Testis (tissue), 2 donors: ENCODE measurements around the gene TRIM49B.
"Not testable (repeated sequence)": the region's sequence is repeated elsewhere in the genome, so short reads cannot be mapped to it uniquely, and the experiment has no call there.

Experiments
- POLR2A ChIP-seq: fragments of 450-650 bp; IDR thresholded peaks from one replicate; pipeline ENCODE4 v1.6.1; 2017; ENCODE audit warnings: antibody characterized with exemption, mild to moderate bottlenecking, moderate library complexity
- TF ChIP-seq, protein P1 (sequence below), 3 experiments: fragments of 450-650 bp in 2 of 3; fragments of 200-600 bp in 1 of 3; sonication (generic) in 1 of 3; IDR thresholded peaks; one replicate each; pipeline ENCODE4 v1.5.1; 2016 to 2019; ENCODE audit warnings: antibody characterized with exemption in 3 of 3, mild to moderate bottlenecking in 2 of 3, moderate library complexity in 1 of 3

DNA sequence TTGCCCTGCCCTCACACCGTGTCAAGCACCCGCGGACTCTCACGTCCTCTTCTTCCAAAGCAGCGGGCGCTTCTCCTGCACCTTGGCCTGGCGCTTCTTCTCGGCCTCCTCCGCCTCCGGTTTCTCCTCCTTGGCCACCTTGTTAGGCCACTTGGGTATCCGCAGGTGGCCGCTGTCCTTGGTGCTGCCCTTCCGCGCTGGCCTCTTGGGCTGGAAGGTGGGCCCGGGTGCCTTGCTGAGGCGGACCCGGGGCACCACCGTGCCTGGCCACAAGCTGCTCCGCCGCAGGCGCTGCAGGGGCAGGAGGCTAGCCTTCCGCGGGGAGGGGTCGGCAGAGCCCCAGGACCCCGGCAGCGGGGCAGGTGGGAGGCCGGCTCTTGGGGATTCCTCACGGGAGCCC, 19.6 kb downstream of the TRIM49B start:
- TF ChIP-seq, protein P1, sequence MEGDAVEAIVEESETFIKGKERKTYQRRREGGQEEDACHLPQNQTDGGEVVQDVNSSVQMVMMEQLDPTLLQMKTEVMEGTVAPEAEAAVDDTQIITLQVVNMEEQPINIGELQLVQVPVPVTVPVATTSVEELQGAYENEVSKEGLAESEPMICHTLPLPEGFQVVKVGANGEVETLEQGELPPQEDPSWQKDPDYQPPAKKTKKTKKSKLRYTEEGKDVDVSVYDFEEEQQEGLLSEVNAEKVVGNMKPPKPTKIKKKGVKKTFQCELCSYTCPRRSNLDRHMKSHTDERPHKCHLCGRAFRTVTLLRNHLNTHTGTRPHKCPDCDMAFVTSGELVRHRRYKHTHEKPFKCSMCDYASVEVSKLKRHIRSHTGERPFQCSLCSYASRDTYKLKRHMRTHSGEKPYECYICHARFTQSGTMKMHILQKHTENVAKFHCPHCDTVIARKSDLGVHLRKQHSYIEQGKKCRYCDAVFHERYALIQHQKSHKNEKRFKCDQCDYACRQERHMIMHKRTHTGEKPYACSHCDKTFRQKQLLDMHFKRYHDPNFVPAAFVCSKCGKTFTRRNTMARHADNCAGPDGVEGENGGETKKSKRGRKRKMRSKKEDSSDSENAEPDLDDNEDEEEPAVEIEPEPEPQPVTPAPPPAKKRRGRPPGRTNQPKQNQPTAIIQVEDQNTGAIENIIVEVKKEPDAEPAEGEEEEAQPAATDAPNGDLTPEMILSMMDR (IDR thresholded peaks at IDR 0.05), result not testable (repeated sequence)
- TF ChIP-seq POLR2A, result not testable (repeated sequence)
